Endothelial cell (in vitro differentiated cells): Measurements from ENCODE around the gene TMEM127. TPM values are rescaled to one million over a fixed set of nuclear protein-coding genes. Genes with fewer than 3 reads are reported as not detected.

Experiments
- DNase-seq: peaks from one replicate; pipeline ENCODE4 v3.0.0; 2021; ENCODE audit warnings: low spot score
- H3K27ac Mint-ChIP-seq: one replicate; pipeline ENCODE4 v1.8.0; 2021; ENCODE audit warnings: mixed read lengths, inconsistent platforms; ENCODE audit not compliant: unreplicated experiment
- H3K27me3 Mint-ChIP-seq: one replicate; pipeline ENCODE4 v1.8.0; 2021; ENCODE audit warnings: mild to moderate bottlenecking, moderate library complexity, mixed read lengths, inconsistent platforms; ENCODE audit not compliant: unreplicated experiment
- H3K36me3 Mint-ChIP-seq: one replicate; pipeline ENCODE4 v1.8.0; 2021; ENCODE audit warnings: mild to moderate bottlenecking, low read depth, mixed read lengths, inconsistent platforms; ENCODE audit not compliant: unreplicated experiment
- H3K4me1 Mint-ChIP-seq: one replicate; pipeline ENCODE4 v1.8.0; 2021; ENCODE audit warnings: mild to moderate bottlenecking, mixed read lengths, inconsistent platforms; ENCODE audit not compliant: unreplicated experiment
- H3K4me3 Mint-ChIP-seq: one replicate; pipeline ENCODE4 v1.8.0; 2021; ENCODE audit warnings: mild to moderate bottlenecking, mixed read lengths, inconsistent platforms; ENCODE audit not compliant: unreplicated experiment
- H3K9me3 Mint-ChIP-seq: one replicate; pipeline ENCODE4 v1.8.0; 2021; ENCODE audit warnings: mixed read lengths, inconsistent platforms; ENCODE audit not compliant: unreplicated experiment
- CTCF ChIP-seq: fragments of 200-600 bp; sonication (generic); IDR thresholded peaks from one replicate; pipeline ENCODE4 v1.5.0; 2021; ENCODE audit warnings: antibody characterized with exemption; ENCODE audit not compliant: unreplicated experiment
- total RNA-seq: library from RNA; stranded (reverse); fragmentation: NEBNext Ultra II Directional; extraction: Animal tissue kit (Norgen Biotek cat#: 25700); gene quantifications from one replicate; pipeline ENCODE4 v1.2.1, GENCODE V29; 2021; ENCODE audit not compliant: unreplicated experiment

TMEM127 gene
- total RNA-seq, 1 donor from 2014 or later: 39.0 TPM

- H3K9me3 Mint-ChIP-seq: no peaks in the 10 kb centered on the region
- no peak for DNase-seq
- no peak for TF ChIP-seq CTCF
- peaks cover 33% of the 10 kb centered on the region for H3K36me3 Mint-ChIP-seq
- peaks cover 4% of the 10 kb centered on the region for H3K27me3 Mint-ChIP-seq
- H3K27ac Mint-ChIP-seq: no peak overlapping the region
- peaks cover 15% of the 10 kb centered on the region for H3K4me1 Mint-ChIP-seq
- H3K4me3 Mint-ChIP-seq: no peak overlapping the region
These were observed 12.8 kb downstream of the TMEM127 start for GRCh38 chr2:96253006-96253405.

- Mint-ChIP-seq H3K9me3 (no peaks in the 10 kb centered on the region), H3K4me3 (peak overlapping the region; percentile 74), H3K27me3 (peaks cover 4% of the 10 kb centered on the region), H3K36me3 (peaks cover 33% of the 10 kb centered on the region), H3K27ac (no peak overlapping the region), H3K4me1 (peaks cover 13% of the 10 kb centered on the region)
- DNase-seq: no peak
- TF ChIP-seq CTCF: no peak
These were observed 13.3 kb downstream of the TMEM127 start for GRCh38 chr2:96252526-96252925.

- Mint-ChIP-seq H3K9me3 (no peaks in the 10 kb centered on the region), H3K4me1 (peaks cover 13% of the 10 kb centered on the region), H3K27ac (no peak overlapping the region), H3K4me3 (peak overlapping the region; percentile 74), H3K36me3 (peaks cover 33% of the 10 kb centered on the region), H3K27me3 (peaks cover 4% of the 10 kb centered on the region)
- DNase-seq: no peak
- TF ChIP-seq CTCF: no peak
These were observed 14.0 kb downstream of the TMEM127 start for GRCh38 chr2:96251721-96252292.

- H3K27ac Mint-ChIP-seq: no peak overlapping the region
- no peak for DNase-seq
- peaks cover 19% of the 10 kb centered on the region for H3K4me1 Mint-ChIP-seq
- TF ChIP-seq CTCF: no peak
- H3K4me3 Mint-ChIP-seq: no peak overlapping the region
- H3K27me3 Mint-ChIP-seq: peaks cover 5% of the 10 kb centered on the region
- peaks cover 37% of the 10 kb centered on the region for H3K36me3 Mint-ChIP-seq
- no peaks in the 10 kb centered on the region for H3K9me3 Mint-ChIP-seq
These were observed 15.6 kb downstream of the TMEM127 start for GRCh38 chr2:96250188-96250587.

GRCh38 chr2:96249654-96250053, 16.1 kb downstream of the TMEM127 start:
- Mint-ChIP-seq H3K4me1 (peaks cover 19% of the 10 kb centered on the region), H3K9me3 (no peaks in the 10 kb centered on the region), H3K4me3 (no peak overlapping the region), H3K27ac (no peak overlapping the region), H3K27me3 (peaks cover 5% of the 10 kb centered on the region), H3K36me3 (peaks cover 35% of the 10 kb centered on the region)
- no peak for DNase-seq
- TF ChIP-seq CTCF: no peak
